Gastrocnemius medialis (tissue), 4 donors: ENCODE measurements around the gene RAB40C. TPM values are rescaled to one million over a fixed set of nuclear protein-coding genes. Genes with fewer than 3 reads are reported as not detected.

ENCODE experiments used
- ATAC-seq, 2 donors: fragments of 150-250 bp; one replicate each; pipeline ENCODE4 v1.9.1; 2016
- DNase-seq, 2 donors: peaks; one replicate each; pipeline ENCODE4 v3.0.0-alpha.2; 2019
- H3K27ac ChIP-seq, 4 donors: fragments of 200-600 bp; sonication (generic); 1 replicate in 1 of 4; 2 replicates in 3 of 4; pipeline ENCODE4 v1.5.1; 2016 to 2018; ENCODE audit warnings: mild to moderate bottlenecking in 2 of 4, moderate library complexity in 1 of 4
- H3K27me3 ChIP-seq, 3 donors: fragments of 200-600 bp; sonication (generic) in 2 of 3; 1 replicate in 1 of 3; 2 replicates in 2 of 3; pipeline versions ENCODE4 v1.5.1 to v1.6.0; 2016 to 2019; ENCODE audit warnings: mild to moderate bottlenecking in 1 of 3, moderate library complexity in 1 of 3
- H3K36me3 ChIP-seq, 2 donors: fragments of 200-600 bp; sonication (generic) in 1 of 2; one replicate each; pipeline ENCODE4 v1.5.1; 2017 to 2018
- H3K4me1 ChIP-seq, 2 donors: fragments of 200-600 bp; sonication (generic) in 1 of 2; one replicate each; pipeline ENCODE4 v1.5.1; 2016 to 2017; ENCODE audit warnings: mild to moderate bottlenecking in 2 of 2
- H3K4me3 ChIP-seq, 4 donors: fragments of 200-600 bp; sonication (generic) in 3 of 4; 1 replicate in 1 of 4; 2 replicates in 3 of 4; pipeline ENCODE4 v1.5.1; 2016 to 2019; ENCODE audit warnings: mild to moderate bottlenecking in 2 of 4
- H3K9me3 ChIP-seq, 3 donors: fragments of 200-600 bp; sonication (generic) in 2 of 3; 1 replicate in 1 of 3; 2 replicates in 2 of 3; pipeline ENCODE4 v1.5.1; 2016 to 2019
- CTCF ChIP-seq, 5 experiments: fragments of 450-650 bp in 3 of 5; fragments of 200-600 bp in 2 of 5; sonication (generic) in 2 of 5; IDR thresholded peaks in 4 of 5; conservative IDR thresholded peaks in 1 of 5; 1 replicate in 4 of 5; 2 replicates in 1 of 5; pipeline ENCODE4 v1.5.1; 2016 to 2019; ENCODE audit warnings: antibody characterized with exemption in 5 of 5, mild to moderate bottlenecking in 3 of 5, moderate library complexity in 3 of 5
- POLR2A ChIP-seq, 2 donors: fragments of 450-650 bp; IDR thresholded peaks; one replicate each; pipeline ENCODE4 v1.6.1; 2017; ENCODE audit warnings: antibody characterized with exemption in 2 of 2, mild to moderate bottlenecking in 2 of 2, moderate library complexity in 2 of 2
- in situ Hi-C, 4 donors: fragments of 200-750 bp; cut with MboI; loops; one replicate each; pipeline versions ENCODE4 v1.15.0 to v1.8.0; 2017; ENCODE audit warnings: low sequenced_read_pairs in 4 of 4
- intact Hi-C: fragments of 100-400 bp; cut with DNase I; formaldehyde crosslinking; loops from one replicate; pipeline ENCODE4 v1.15.1; 2023; ENCODE audit warnings: low total_unique reads
- total RNA-seq, 4 donors: library from RNA; depleted of rRNA; stranded (reverse); fragments of >200 nt; gene quantifications; one replicate each; pipeline versions ENCODE4 v1.1.0 to v1.2.3, GENCODE V29; 2016

The RAB40C gene
- 10 to 100 TPM; 15.6 to 29.3 (median 21.4) TPM for total RNA-seq

DNA sequence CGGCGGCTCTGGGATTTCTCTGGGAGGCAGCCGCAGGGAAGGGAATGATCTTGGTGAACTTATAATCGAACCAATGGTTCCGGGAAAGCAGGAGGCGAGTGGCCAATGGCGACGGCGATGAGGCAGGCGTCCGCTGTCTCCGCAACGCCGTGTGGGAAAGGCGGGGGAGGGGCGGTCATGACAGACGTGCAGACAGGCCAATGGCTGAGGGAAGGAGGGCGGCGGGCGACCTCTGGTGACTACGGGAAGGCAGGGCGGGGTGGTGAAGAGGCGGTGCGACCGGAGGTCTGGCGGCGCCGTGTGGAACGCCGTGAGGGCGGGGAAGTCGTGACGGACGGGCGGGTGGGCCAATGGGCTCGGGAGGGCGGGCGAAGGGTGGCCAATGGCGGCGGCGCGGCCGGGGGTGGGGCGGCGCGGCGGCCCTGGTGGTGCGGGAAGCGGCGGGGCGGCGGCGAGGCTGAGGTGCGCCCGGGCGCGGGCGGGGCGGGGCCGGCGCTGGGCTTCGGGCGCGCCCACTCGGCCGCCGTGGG lies at the start of gene RAB40C:
Gene RAB40C, plus strand, starts transcription at position 409 of the 530 bp plus-strand sequence. CDS start 226 bp downstream, outside the sequence.
- Histone ChIP-seq H3K4me1 (peaks cover 61 to 66% of the 10 kb centered on the region in 2 donors), H3K27ac (peak within 1 kb of the TSS; percentile 96 to 99 (median 98)), H3K4me3 (peak within 1 kb of the TSS; percentile 89 to 94 (median 90)), H3K36me3 (no peaks in the 10 kb centered on the region), H3K27me3 (no peaks in the 10 kb centered on the region), H3K9me3 (no peaks in the 10 kb centered on the region)
- intact Hi-C loops (loop anchor here (1.0 kb wide), 4 partner anchors 48 to 164 kb away; partner anchors contain the start of gene RAB11FIP3), in situ Hi-C loops (no loop called here)
- ATAC-seq (peak; percentile 60 to 72), DNase-seq (peak; percentile 99)
- TF ChIP-seq POLR2A (IDR thresholded peaks at IDR 0.05) (no peak), CTCF (IDR thresholded peaks at IDR 0.05 in 4 of 5, conservative IDR thresholded peaks at IDR 0.05 in 1 of 5) (no peak)

DNA sequence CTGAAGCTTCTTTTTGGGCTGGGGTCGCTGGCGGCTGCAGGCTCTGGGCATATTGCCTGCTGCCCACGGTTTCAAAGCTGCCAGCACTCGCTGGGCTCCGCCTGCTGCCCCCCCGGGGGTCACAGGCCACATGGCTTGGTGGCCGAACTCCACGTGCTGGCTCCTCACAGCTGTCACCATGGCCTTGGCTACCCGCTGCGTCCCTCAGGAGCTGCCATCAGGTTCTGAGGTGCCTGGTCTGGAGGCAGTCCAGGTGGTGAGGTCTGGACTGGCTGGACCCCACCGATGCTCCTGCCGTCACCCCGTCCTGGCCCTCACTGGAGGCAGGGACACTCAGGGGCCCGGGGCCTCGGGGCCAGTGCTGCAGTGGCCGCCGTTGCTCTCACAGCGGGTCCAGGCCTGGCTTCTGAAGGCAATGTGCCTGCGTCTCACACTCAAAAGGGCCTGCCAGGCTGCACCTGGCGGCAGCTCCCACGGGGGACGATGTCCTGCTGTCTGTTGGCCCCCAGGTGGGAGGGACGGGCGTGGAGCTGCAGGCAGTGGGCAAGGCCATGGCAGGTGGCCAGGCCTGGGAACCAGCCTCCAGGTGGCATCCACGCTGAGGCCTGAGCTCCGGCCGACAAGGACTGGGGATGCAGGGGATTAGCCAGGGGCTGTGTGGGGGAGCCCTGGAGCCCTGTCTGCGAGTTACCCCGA lies 49.1 kb upstream of the RAB40C start:
- no peak overlapping the region for H3K4me3 ChIP-seq
- TF ChIP-seq POLR2A (IDR thresholded peaks at IDR 0.05) (no peak), CTCF (IDR thresholded peaks at IDR 0.05 in 4 of 5, conservative IDR thresholded peaks at IDR 0.05 in 1 of 5) (no peak)
- DNase-seq: no peak
- H3K4me1 ChIP-seq: peaks cover 4 to 10% of the 10 kb centered on the region in 2 donors
- no peaks in the 10 kb centered on the region for H3K9me3 ChIP-seq
- intact Hi-C loops (no loop called here), in situ Hi-C loops (no loop called here)
- no peaks in the 10 kb centered on the region for H3K27me3 ChIP-seq
- ATAC-seq: peak in 1 of 2 donors; percentile 24
- H3K36me3 ChIP-seq: peaks cover 0 to 16% of the 10 kb centered on the region in 2 donors
- no peak overlapping the region for H3K27ac ChIP-seq

DNA sequence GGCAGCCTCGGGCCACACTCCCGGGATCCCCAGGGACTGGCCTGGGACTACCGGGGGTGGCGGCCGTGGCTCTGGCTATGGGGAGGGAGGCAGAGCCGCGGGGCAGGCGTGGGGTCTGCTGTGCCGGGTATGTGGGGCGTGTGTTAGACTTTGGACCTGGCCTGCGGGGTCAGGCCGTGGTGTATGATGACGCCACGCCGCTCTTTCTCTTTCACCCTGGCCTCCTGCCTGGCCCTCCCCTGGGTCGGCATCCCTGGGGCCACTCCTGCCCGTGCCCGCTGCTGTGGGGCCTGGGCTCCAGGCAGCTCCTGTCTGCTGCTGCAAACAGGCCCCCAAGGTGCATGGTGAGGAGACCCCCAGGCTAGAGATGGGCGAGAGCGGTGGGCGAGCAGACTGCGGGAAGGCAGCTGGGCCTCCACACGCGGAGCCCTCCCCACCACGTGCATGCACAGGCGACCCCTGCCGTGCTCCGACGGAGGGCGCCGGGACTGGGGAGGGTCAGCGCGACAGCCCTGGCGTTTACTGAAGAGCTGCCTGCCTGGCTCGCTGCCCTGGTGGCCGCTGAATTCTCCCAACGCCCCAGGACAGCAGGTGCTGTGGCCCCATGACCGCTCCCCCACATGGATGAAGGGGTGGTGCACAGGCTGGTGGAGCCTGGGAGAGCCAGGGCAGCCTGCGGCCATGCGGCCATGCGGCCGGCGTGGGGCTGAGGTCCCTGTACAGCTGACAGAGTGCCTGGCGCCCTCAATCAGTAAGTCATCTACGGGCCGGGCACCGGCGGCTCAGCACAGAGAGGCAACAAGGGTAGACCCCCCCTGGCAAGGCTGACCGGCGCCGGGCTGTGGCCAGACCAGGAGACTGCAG lies 46.3 kb upstream of the RAB40C start:
- Histone ChIP-seq H3K4me3 (no peak overlapping the region), H3K27me3 (no peaks in the 10 kb centered on the region), H3K9me3 (no peaks in the 10 kb centered on the region), H3K36me3 (peaks cover 0 to 15% of the 10 kb centered on the region in 2 donors), H3K27ac (no peak overlapping the region), H3K4me1 (peaks cover 0 to 6% of the 10 kb centered on the region in 2 donors)
- DNase-seq (no peak), ATAC-seq (no peak)
- no peak for TF ChIP-seq POLR2A (IDR thresholded peaks at IDR 0.05)
- no peak for TF ChIP-seq CTCF (IDR thresholded peaks at IDR 0.05 in 4 of 5, conservative IDR thresholded peaks at IDR 0.05 in 1 of 5)
- in situ Hi-C loops: no loop called here
- intact Hi-C loops: no loop called here

DNA sequence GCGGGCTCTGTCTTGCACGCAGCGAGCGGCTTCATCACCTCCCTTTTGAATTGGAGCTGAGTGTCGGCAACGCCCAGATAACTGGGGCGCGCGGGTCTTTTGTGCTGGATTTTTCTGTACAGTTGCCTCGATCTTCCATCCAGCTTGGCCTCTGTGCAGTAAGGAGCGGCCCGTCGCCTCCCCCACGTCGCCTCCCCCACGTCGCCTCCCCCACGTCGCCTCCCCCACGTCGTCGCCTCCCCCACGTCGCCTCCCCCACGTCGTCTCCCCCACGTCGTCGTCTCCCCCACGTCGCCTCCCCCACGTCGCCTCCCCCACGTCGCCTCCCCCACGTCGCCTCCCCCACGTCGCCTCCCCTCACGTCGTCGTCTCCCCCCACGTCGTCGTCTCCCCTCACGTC lies 45.3 kb upstream of the RAB40C start:
- H3K36me3 ChIP-seq: peaks cover 0 to 20% of the 10 kb centered on the region in 2 donors
- no peak overlapping the region for H3K27ac ChIP-seq
- no peaks in the 10 kb centered on the region for H3K27me3 ChIP-seq
- no peak for ATAC-seq
- DNase-seq: no peak
- in situ Hi-C loops (no loop called here), intact Hi-C loops (no loop called here)
- TF ChIP-seq CTCF (IDR thresholded peaks at IDR 0.05 in 4 of 5, conservative IDR thresholded peaks at IDR 0.05 in 1 of 5) (no peak), POLR2A (IDR thresholded peaks at IDR 0.05) (no peak)
- no peaks in the 10 kb centered on the region for H3K9me3 ChIP-seq
- no peak overlapping the region for H3K4me3 ChIP-seq
- H3K4me1 ChIP-seq: peaks cover 0 to 6% of the 10 kb centered on the region in 2 donors
